SU-DHL-6 (cell line): ENCODE results near the gene HBG1.
"Not testable (repeated sequence)": the region's sequence is repeated elsewhere in the genome, so short reads cannot be mapped to it uniquely, and the experiment has no call there.

Source experiments
- CTCF ChIP-seq: fragments of 200-600 bp; sonication (generic); IDR thresholded peaks from one replicate; pipeline ENCODE4 v1.5.1; 2017; ENCODE audit warnings: antibody characterized with exemption, mild to moderate bottlenecking, low read length, moderate library complexity; ENCODE audit not compliant: insufficient read depth, poor library complexity, severe bottlenecking
- EZH2phosphoT487 ChIP-seq: fragments of 200-600 bp; sonication (generic), shearing (Covaris generic); conservative IDR thresholded peaks from 2 replicates; pipeline ENCODE4 v1.6.1; 2018; ENCODE audit warnings: mild to moderate bottlenecking, antibody characterized with exemption, low read length, moderate library complexity, mixed read lengths

DNA sequence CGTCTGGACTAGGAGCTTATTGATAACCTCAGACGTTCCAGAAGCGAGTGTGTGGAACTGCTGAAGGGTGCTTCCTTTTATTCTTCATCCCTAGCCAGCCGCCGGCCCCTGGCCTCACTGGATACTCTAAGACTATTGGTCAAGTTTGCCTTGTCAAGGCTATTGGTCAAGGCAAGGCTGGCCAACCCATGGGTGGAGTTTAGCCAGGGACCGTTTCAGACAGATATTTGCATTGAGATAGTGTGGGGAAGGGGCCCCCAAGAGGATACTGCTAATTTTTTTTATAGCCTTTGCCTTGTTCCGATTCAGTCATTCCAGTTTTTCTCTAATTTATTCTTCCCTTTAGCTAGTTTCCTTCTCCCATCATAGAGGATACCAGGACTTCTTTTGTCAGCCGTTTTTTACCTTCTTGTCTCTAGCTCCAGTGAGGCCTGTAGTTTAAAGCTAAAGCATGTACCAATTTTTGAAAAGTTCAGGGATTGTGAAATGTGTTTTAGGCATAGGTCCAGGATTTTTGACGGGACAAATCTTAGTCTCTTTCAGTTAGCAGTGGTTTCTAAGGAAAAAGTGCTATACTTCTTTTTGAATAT, at the start of gene HBG1:
- TF ChIP-seq CTCF, EZH2phosphoT487: not testable (repeated sequence)
